IMR-90 (cell line): Measurements from ENCODE around the gene DYSF. TPM values are rescaled to one million over a fixed set of nuclear protein-coding genes. Genes with fewer than 3 reads are reported as not detected.

ENCODE experiments used
- ATAC-seq: fragments of 200-7000 bp; cut with Tn5 transposase; 2 replicates; pipeline ENCODE4 v1.9.1; 2020; ENCODE audit warnings: low read depth, mild to moderate bottlenecking, moderate library complexity
- Bru-seq: library from RNA; stranded (reverse); fragments of 400-500 nt; gene quantifications from one replicate; lab custom pipeline; 2021; lab: Mats Ljungman, UMichigan
- BruChase-seq, 2 experiments: library from RNA; stranded (reverse); fragments of 400-500 nt; gene quantifications; one replicate each; lab custom pipeline; 2021; lab: Mats Ljungman, UMichigan
- BruUV-seq: library from RNA; stranded (reverse); fragments of 400-500 nt; replicated peaks from 2 replicates; lab custom pipeline; 2021; lab: Mats Ljungman, UMichigan
- CTCF ChIA-PET: fragments of 300-600 bp; formaldehyde crosslinking; extraction: SDS; loops from one replicate; lab custom pipeline; 2021; ENCODE audit warnings: antibody characterized with exemption; lab: Yijun Ruan, JAX
- POLR2A ChIA-PET: fragments of 300-600 bp; sonication (Branson Sonifier 250); formaldehyde crosslinking; loops from one replicate; lab custom pipeline; 2022; ENCODE audit warnings: antibody characterized with exemption; ENCODE audit not compliant: unreplicated experiment; lab: Charles Lee
- DNase-seq: peaks from one replicate; pipeline ENCODE4 v3.0.0; 2013
- H2AFZ ChIP-seq: replicated peaks from 2 replicates; pipeline ENCODE3; 2013; ENCODE audit warnings: low read length, mild to moderate bottlenecking; ENCODE audit not compliant: poor library complexity
- H2AK5ac ChIP-seq: 2 replicates; pipeline ENCODE4 v1.6.1; 2013; ENCODE audit warnings: low read depth, low read length, inconsistent platforms
- H2AK9ac ChIP-seq: replicated peaks from 2 replicates; pipeline ENCODE3; 2013; ENCODE audit warnings: mild to moderate bottlenecking, low read depth, low read length, moderate library complexity; ENCODE audit not compliant: poor library complexity
- H2BK120ac ChIP-seq: 2 replicates; pipeline ENCODE4 v1.6.1; 2013; ENCODE audit warnings: low read depth, low read length, inconsistent platforms
- H2BK15ac ChIP-seq: 3 replicates; pipeline ENCODE4 v1.6.1; 2013; ENCODE audit warnings: low read depth, low read length, inconsistent platforms
- H2BK20ac ChIP-seq: 2 replicates; pipeline ENCODE4 v1.6.1; 2013; ENCODE audit warnings: low read depth, mild to moderate bottlenecking, inconsistent platforms, low read length, moderate library complexity
- H2BK5ac ChIP-seq: 2 replicates; pipeline ENCODE4 v1.6.1; 2013; ENCODE audit warnings: mild to moderate bottlenecking, low read depth, low read length, inconsistent platforms; ENCODE audit not compliant: poor library complexity, severe bottlenecking
- H3K14ac ChIP-seq: replicated peaks from 2 replicates; pipeline ENCODE4 v1.6.1; 2013; ENCODE audit warnings: low read depth, low read length, inconsistent platforms
- H3K18ac ChIP-seq: 2 replicates; pipeline ENCODE4 v1.6.1; 2013; ENCODE audit warnings: low read depth, low read length, control low read depth
- H3K23ac ChIP-seq: 2 replicates; pipeline ENCODE4 v1.6.1; 2013; ENCODE audit warnings: low read depth, low read length, inconsistent platforms
- H3K27ac ChIP-seq: 2 replicates; pipeline ENCODE4 v1.5.1; 2013; ENCODE audit warnings: mild to moderate bottlenecking, control low read depth, low read length; ENCODE audit not compliant: insufficient read depth
- H3K27me3 ChIP-seq: 2 replicates; pipeline ENCODE4 v1.6.1; 2013; ENCODE audit warnings: low read length; ENCODE audit not compliant: control insufficient read depth, insufficient read depth
- H3K36me3 ChIP-seq: 2 replicates; pipeline ENCODE4 v1.6.1; 2013; ENCODE audit warnings: low read length, mixed read lengths; ENCODE audit not compliant: control insufficient read depth, insufficient read depth
- H3K4ac ChIP-seq: 2 replicates; pipeline ENCODE4 v1.6.1; 2013; ENCODE audit warnings: low read depth, low read length, inconsistent platforms
- H3K4me1 ChIP-seq: 2 replicates; pipeline ENCODE4 v1.6.1; 2013; ENCODE audit warnings: low read length, mixed read lengths; ENCODE audit not compliant: control insufficient read depth, insufficient read depth
- H3K4me2 ChIP-seq: 2 replicates; pipeline ENCODE4 v1.6.1; 2013; ENCODE audit warnings: low read depth, mild to moderate bottlenecking, control low read depth, low read length, moderate library complexity
- H3K4me3 ChIP-seq: 2 replicates; pipeline ENCODE4 v1.5.1; 2013; ENCODE audit warnings: low read depth, mild to moderate bottlenecking, control low read depth, low read length, moderate library complexity; ENCODE audit not compliant: insufficient read depth
- H3K56ac ChIP-seq: 2 replicates; pipeline ENCODE4 v1.6.1; 2013; ENCODE audit warnings: low read length, inconsistent platforms; ENCODE audit not compliant: insufficient read depth; ENCODE audit errors: extremely low read depth
- H3K79me1 ChIP-seq, 2 experiments: 2 replicates each; pipeline ENCODE4 v1.6.1; 2013; ENCODE audit warnings: low read length in 2 of 2, inconsistent platforms in 1 of 2, low read depth in 1 of 2
- H3K9ac ChIP-seq: 2 replicates; pipeline ENCODE4 v1.6.1; 2013; ENCODE audit warnings: low read depth, low read length, control low read depth
- H3K9me1 ChIP-seq: 2 replicates; pipeline ENCODE4 v1.6.1; 2013; ENCODE audit warnings: low read length, inconsistent platforms; ENCODE audit not compliant: insufficient read depth
- H3K9me3 ChIP-seq: 2 replicates; pipeline ENCODE4 v1.6.1; 2013; ENCODE audit warnings: low read length; ENCODE audit not compliant: control insufficient read depth, insufficient read depth
- H4K20me1 ChIP-seq: 2 replicates; pipeline ENCODE4 v1.6.1; 2013; ENCODE audit warnings: low read length, inconsistent platforms; ENCODE audit not compliant: insufficient read depth
- H4K5ac ChIP-seq: 2 replicates; pipeline ENCODE4 v1.6.1; 2013; ENCODE audit warnings: mild to moderate bottlenecking, low read depth, low read length, control low read depth
- H4K8ac ChIP-seq, 2 experiments: 2 replicates each; pipeline ENCODE4 v1.6.1; 2013; ENCODE audit warnings: low read depth in 2 of 2, low read length in 2 of 2, control low read depth in 1 of 2, inconsistent platforms in 1 of 2
- H4K91ac ChIP-seq: 2 replicates; pipeline ENCODE4 v1.6.1; 2013; ENCODE audit warnings: low read depth, low read length, inconsistent platforms; ENCODE audit not compliant: insufficient read depth
- BHLHE40 ChIP-seq: fragments of 150-350 bp; IDR thresholded peaks from 2 replicates; pipeline ENCODE4 v1.6.1; 2016; ENCODE audit warnings: mild to moderate bottlenecking, low read depth, low read length
- CEBPB ChIP-seq: IDR thresholded peaks from 2 replicates; pipeline ENCODE4 v1.6.1; 2012; ENCODE audit warnings: low read depth, low read length, improper control_type of control experiment
- CHD1 ChIP-seq: IDR thresholded peaks from 2 replicates; pipeline ENCODE4 v1.6.1; 2012; ENCODE audit warnings: low read depth, low read length, improper control_type of control experiment
- ELK1 ChIP-seq: fragments of 150-350 bp; IDR thresholded peaks from 2 replicates; pipeline ENCODE4 v1.6.1; 2016; ENCODE audit warnings: low read depth, mild to moderate bottlenecking, low read length, moderate library complexity, borderline replicate concordance
- FOS ChIP-seq: fragments of 150-350 bp; IDR thresholded peaks from 2 replicates; pipeline ENCODE4 v1.6.1; 2016; ENCODE audit warnings: low read depth, low read length
- MAFK ChIP-seq: IDR thresholded peaks from 2 replicates; pipeline ENCODE4 v1.6.1; 2012; ENCODE audit warnings: low read depth, low read length, improper control_type of control experiment
- MAZ ChIP-seq: IDR thresholded peaks from 2 replicates; pipeline ENCODE4 v1.6.1; 2012; ENCODE audit warnings: low read depth, mild to moderate bottlenecking, low read length, improper control_type of control experiment, moderate library complexity, borderline replicate concordance
- NFE2L2 ChIP-seq: fragments of 150-350 bp; IDR thresholded peaks from 2 replicates; pipeline ENCODE4 v1.6.1; 2016; ENCODE audit warnings: low read depth, mild to moderate bottlenecking, low read length
- POLR2A ChIP-seq: IDR thresholded peaks from 2 replicates; pipeline ENCODE4 v1.6.1; 2012; ENCODE audit warnings: mild to moderate bottlenecking, low read depth, low read length
- RAD21 ChIP-seq: IDR thresholded peaks from 2 replicates; pipeline ENCODE4 v1.6.1; 2012; ENCODE audit warnings: low read length, improper control_type of control experiment
- RCOR1 ChIP-seq: IDR thresholded peaks from 2 replicates; pipeline ENCODE4 v1.6.1; 2012; ENCODE audit warnings: mild to moderate bottlenecking, low read length, improper control_type of control experiment; ENCODE audit not compliant: insufficient replicate concordance
- RFX5 ChIP-seq: IDR thresholded peaks from 2 replicates; pipeline ENCODE4 v1.8.0; 2012; ENCODE audit warnings: low read depth, mild to moderate bottlenecking, low read length, moderate library complexity
- SMC3 ChIP-seq: fragments of 150-350 bp; IDR thresholded peaks from 2 replicates; pipeline ENCODE4 v1.6.1; 2016; ENCODE audit warnings: low read depth, mild to moderate bottlenecking, antibody characterized with exemption, low read length, moderate library complexity
- USF2 ChIP-seq: fragments of 150-350 bp; IDR thresholded peaks from 2 replicates; pipeline ENCODE4 v1.6.1; 2017; ENCODE audit warnings: mild to moderate bottlenecking, antibody characterized with exemption, low read length, low read depth
- WGBS, 2 experiments: methylation state at CpG; one replicate each; pipeline versions ENCODE4 v1.1.5 to v1.1.7; 2013; ENCODE audit warnings: missing lambda C conversion rate in 2 of 2; ENCODE audit not compliant: insufficient read length in 1 of 2; ENCODE audit errors: extremely low coverage in 2 of 2; 5-methylcytosine and 5-hydroxymethylcytosine counted together
- dilution Hi-C: fragments of 300-500 bp; cut with HindIII; formaldehyde crosslinking; loops from one replicate; pipeline ENCODE4 v1.14.3; 2018; ENCODE audit warnings: low sequenced_read_pairs; ENCODE audit not compliant: unreplicated experiment
- in situ Hi-C: fragments of 300-500 bp; cut with MboI; formaldehyde crosslinking; loops from 3 replicates; pipeline ENCODE4 v1.14.3; 2019; ENCODE audit warnings: low sequenced_read_pairs, inconsistent platforms, mixed read lengths
- intact Hi-C: fragments of 100-400 bp; cut with micrococcal nuclease; formaldehyde crosslinking; loops from 2 replicates; pipeline ENCODE4 v1.10.0; 2022
- long read RNA-seq: library from polyadenylated mRNA; unstranded; transcript quantifications from one replicate; pipeline ENCODE4 v2.0.0, GENCODE V29; 2021; ENCODE audit not compliant: unreplicated experiment
- polyA plus RNA-seq, 3 experiments: library from polyadenylated mRNA; depleted of rRNA; stranded (reverse); fragments of >200 nt; gene quantifications; 2 replicates each; pipeline ENCODE4 v1.2.3, GENCODE V29; 2012; ENCODE audit warnings: low replicate concordance in 1 of 3
- total RNA-seq: library from RNA; depleted of rRNA; stranded (reverse); fragments of >200 nt; gene quantifications from 2 replicates; pipeline ENCODE4 v1.2.3, GENCODE V29; 2012; rRNA removed

The DYSF gene
- total RNA-seq: under 0.01 and 0.18 TPM in 2 replicates
- 0.09 and 0.10 TPM in 2 replicates for polyA plus RNA-seq (2012; rRNA removed)
- 0.04 and 0.23 TPM in 2 replicates for polyA plus RNA-seq (2012; cell fraction: cytosol; rRNA removed)
- 0.19 and 0.22 TPM in 2 replicates for polyA plus RNA-seq (2012; cell fraction: nucleus; rRNA removed; ENCODE audit: low replicate concordance)
- Bru-seq, nascent RNA: percentile 14 among the genes with signal in this experiment
- percentile 8 among the genes with signal in this experiment for BruChase-seq, experiment 1, labeled RNA remaining after a 6-hour chase
- percentile 14 among the genes with signal in this experiment for BruChase-seq, experiment 2, labeled RNA remaining after a 2-hour chase
- long read RNA-seq: 0 reads

- ChIA-PET CTCF (no interaction called here), POLR2A (no interaction called here)
- Histone ChIP-seq H3K23ac (no peak within 1 kb of the TSS), H2BK15ac (no peak within 1 kb of the TSS), H3K4me3 (peak within 1 kb of the TSS; percentile 34), H3K9ac (no peak within 1 kb of the TSS; the same call in 1 of the 2 replicates), H2AK5ac (no peak within 1 kb of the TSS), H3K56ac (no peak within 1 kb of the TSS), H2BK20ac (no peak within 1 kb of the TSS), H3K27me3 (peaks cover 42% of the 10 kb centered on the region), H3K14ac (no peak within 1 kb of the TSS), H3K79me1 (no peaks in the 10 kb centered on the region), H3K4me1 (peaks cover 4% of the 10 kb centered on the region; the same call in 1 of the 2 replicates), H3K27ac (no peak within 1 kb of the TSS), H3K9me3 (no peaks in the 10 kb centered on the region), H4K91ac (no peak within 1 kb of the TSS), H2AK9ac (no peak within 1 kb of the TSS), H2AFZ (peak within 1 kb of the TSS; percentile 61), H3K18ac (no peak within 1 kb of the TSS), H3K9me1 (no peaks in the 10 kb centered on the region; the same call in 1 of the 2 replicates), H4K8ac (no peak within 1 kb of the TSS), H2BK120ac (no peak within 1 kb of the TSS), H4K5ac (no peak within 1 kb of the TSS), H3K4ac (no peak within 1 kb of the TSS), H2BK5ac (no peak within 1 kb of the TSS), H3K4me2 (peak within 1 kb of the TSS; percentile 81), H3K36me3 (no peaks in the 10 kb centered on the region), H4K20me1 (no peaks in the 10 kb centered on the region)
- 3% methylated on average over 29 of the region's 66 CpGs; no CpG with 5 or more reads in 1 of the 2 experiments for WGBS, 2 experiments
- dilution Hi-C loops: no loop called here
- DNase-seq (peak; percentile 17), ATAC-seq (peak; percentile 75)
- no TSS peak for BruUV-seq
- intact Hi-C loops: no loop called here
- in situ Hi-C loops: no loop called here
- TF ChIP-seq BHLHE40: no peak
- no peak for TF ChIP-seq ELK1
- no peak for TF ChIP-seq NFE2L2
- no peak for TF ChIP-seq RCOR1
- no peak for TF ChIP-seq RAD21
- no peak for TF ChIP-seq CEBPB
- TF ChIP-seq SMC3: no peak
- TF ChIP-seq MAZ: no peak
- TF ChIP-seq FOS: no peak
- TF ChIP-seq USF2: no peak
- no peak for TF ChIP-seq MAFK
- TF ChIP-seq RFX5: no peak
- no peak for TF ChIP-seq POLR2A
- TF ChIP-seq CHD1: no peak
These were observed at the start of gene DYSF for GRCh38 chr2:71453404-71454220. DYSF (plus strand) TSS chr2:71453561.
